Neural progenitor cell (in vitro differentiated cells): ENCODE measurements around the gene PSMD14. TPM values are rescaled to one million over a fixed set of nuclear protein-coding genes. Genes with fewer than 3 reads are reported as not detected.

ENCODE experiments used
- DNase-seq: peaks from one replicate; pipeline ENCODE4 v3.0.0-alpha.2; 2016; ENCODE audit warnings: low spot score
- H2AFZ ChIP-seq: fragments of 200-600 bp; sonication (generic); replicated peaks from 2 replicates; pipeline ENCODE4 v1.6.1; 2016; ENCODE audit warnings: antibody characterized with exemption
- H3F3A ChIP-seq: fragments of 200-600 bp; sonication (generic); 2 replicates; pipeline ENCODE4 v1.6.1; 2016; ENCODE audit warnings: antibody characterized with exemption, low read depth
- H3K27ac ChIP-seq: fragments of 200-600 bp; sonication (generic); 2 replicates; pipeline ENCODE4 v1.5.1; 2016; ENCODE audit warnings: mild to moderate bottlenecking
- H3K27me3 ChIP-seq: fragments of 200-600 bp; sonication (generic); 2 replicates; pipeline ENCODE4 v1.6.1; 2016; ENCODE audit warnings: mild to moderate bottlenecking, moderate library complexity
- H3K36me3 ChIP-seq: fragments of 200-600 bp; sonication (generic); 2 replicates; pipeline ENCODE4 v1.5.1; 2016
- H3K4me1 ChIP-seq: fragments of 200-600 bp; sonication (generic); 2 replicates; pipeline ENCODE4 v1.6.1; 2016; ENCODE audit warnings: mixed run types
- H3K4me2 ChIP-seq: fragments of 200-600 bp; sonication (generic); 2 replicates; pipeline ENCODE4 v1.6.1; 2016
- H3K4me3 ChIP-seq: fragments of 200-600 bp; sonication (generic); 2 replicates; pipeline ENCODE4 v1.5.1; 2016
- H3K79me2 ChIP-seq: fragments of 200-600 bp; sonication (generic); 2 replicates; pipeline ENCODE4 v1.6.1; 2016; ENCODE audit warnings: low read depth
- H3K9ac ChIP-seq: fragments of 200-600 bp; sonication (generic); 2 replicates; pipeline ENCODE4 v1.6.1; 2016
- H3K9me3 ChIP-seq: fragments of 200-600 bp; sonication (generic); 2 replicates; pipeline ENCODE4 v1.5.1; 2016; ENCODE audit warnings: low read depth
- H4K20me1 ChIP-seq: fragments of 200-600 bp; sonication (generic); 2 replicates; pipeline ENCODE4 v1.6.1; 2016; ENCODE audit warnings: low read depth
- H3K27ac Mint-ChIP-seq: 3 replicates; pipeline ENCODE4 v1.8.0; 2021; ENCODE audit warnings: mixed read lengths
- H3K27me3 Mint-ChIP-seq: 2 replicates; pipeline ENCODE4 v1.8.0; 2022; ENCODE audit warnings: low read depth, mild to moderate bottlenecking, inconsistent platforms, moderate library complexity, mixed read lengths; ENCODE audit not compliant: insufficient read depth
- H3K36me3 Mint-ChIP-seq: 3 replicates; pipeline ENCODE4 v1.8.0; 2021; ENCODE audit warnings: mixed read lengths
- H3K4me1 Mint-ChIP-seq: 3 replicates; pipeline ENCODE4 v1.8.0; 2021; ENCODE audit warnings: mixed read lengths
- H3K4me3 Mint-ChIP-seq: 3 replicates; pipeline ENCODE4 v1.8.0; 2021; ENCODE audit warnings: mild to moderate bottlenecking, moderate library complexity, mixed read lengths
- H3K9me3 Mint-ChIP-seq: 3 replicates; pipeline ENCODE4 v1.8.0; 2020; ENCODE audit warnings: mixed read lengths
- CTCF ChIP-seq: fragments of 200-600 bp; sonication (generic); IDR thresholded peaks from 2 replicates; pipeline ENCODE4 v1.5.1; 2017; ENCODE audit warnings: antibody characterized with exemption, mild to moderate bottlenecking
- EZH2 ChIP-seq: fragments of 200-600 bp; sonication (generic); IDR thresholded peaks from 2 replicates; pipeline ENCODE4 v1.6.1; 2017; ENCODE audit warnings: antibody characterized with exemption, mild to moderate bottlenecking, moderate library complexity
- EZH2phosphoT487 ChIP-seq: fragments of 200-600 bp; sonication (generic); IDR thresholded peaks from 2 replicates; pipeline ENCODE4 v1.6.1; 2017; ENCODE audit warnings: antibody characterized with exemption
- total RNA-seq: library from RNA; depleted of rRNA; stranded (reverse); fragments of >200 nt; gene quantifications from 2 replicates; pipeline ENCODE4 v1.2.3, GENCODE V29; 2015; ENCODE audit warnings: low replicate concordance

The PSMD14 gene
- total RNA-seq, 1 donor from 2014 or later, result 152 TPM

GRCh38 chr2:161432107-161432506, 123.9 kb downstream of the PSMD14 start:
- Histone ChIP-seq H3K79me2 (no peaks in the 10 kb centered on the region), H4K20me1 (no peaks in the 10 kb centered on the region), H3K36me3 (no peaks in the 10 kb centered on the region), H3K4me1 (no peaks in the 10 kb centered on the region), H3K27ac (no peak overlapping the region), H3K27me3 (peaks cover 83% of the 10 kb centered on the region), H3K9ac (no peak overlapping the region), H3K4me2 (no peak overlapping the region), H3K4me3 (no peak overlapping the region), H3F3A (peaks cover 6% of the 10 kb centered on the region), H3K9me3 (no peaks in the 10 kb centered on the region), H2AFZ (no peak overlapping the region)
- H3K4me3 Mint-ChIP-seq, result no peak overlapping the region
- H3K4me1 Mint-ChIP-seq, result peaks cover 11% of the 10 kb centered on the region
- H3K36me3 Mint-ChIP-seq, result peaks cover 4% of the 10 kb centered on the region
- DNase-seq, result no peak
- H3K9me3 Mint-ChIP-seq, result peaks cover 5% of the 10 kb centered on the region
- H3K27ac Mint-ChIP-seq, result no peak overlapping the region
- TF ChIP-seq EZH2phosphoT487 (peak; percentile 26), EZH2 (no peak)
- H3K27me3 Mint-ChIP-seq, result peaks cover 18% of the 10 kb centered on the region

GRCh38 chr2:161434118-161434517, 125.9 kb downstream of the PSMD14 start:
- Histone ChIP-seq H3K27ac (no peak overlapping the region), H3K9ac (no peak overlapping the region), H3K27me3 (peaks cover 75% of the 10 kb centered on the region), H3F3A (no peaks in the 10 kb centered on the region), H3K4me3 (no peak overlapping the region), H2AFZ (no peak overlapping the region), H3K79me2 (no peaks in the 10 kb centered on the region), H3K4me1 (no peaks in the 10 kb centered on the region), H3K4me2 (no peak overlapping the region), H4K20me1 (no peaks in the 10 kb centered on the region), H3K36me3 (no peaks in the 10 kb centered on the region), H3K9me3 (no peaks in the 10 kb centered on the region)
- no peak for DNase-seq
- Mint-ChIP-seq H3K27me3 (peaks cover 4% of the 10 kb centered on the region), H3K4me1 (peaks cover 6% of the 10 kb centered on the region), H3K36me3 (no peaks in the 10 kb centered on the region), H3K9me3 (no peaks in the 10 kb centered on the region), H3K27ac (no peak overlapping the region), H3K4me3 (no peak overlapping the region)
- no peak for TF ChIP-seq EZH2
- no peak for TF ChIP-seq CTCF
- no peak for TF ChIP-seq EZH2phosphoT487

GRCh38 chr2:161436411-161436810, 128.2 kb downstream of the PSMD14 start:
- H2AFZ ChIP-seq, result no peak overlapping the region
- H3K9ac ChIP-seq, result no peak overlapping the region
- H4K20me1 ChIP-seq, result no peaks in the 10 kb centered on the region
- H3K27ac ChIP-seq, result no peak overlapping the region
- no peaks in the 10 kb centered on the region for H3F3A ChIP-seq
- no peaks in the 10 kb centered on the region for H3K36me3 Mint-ChIP-seq
- no peaks in the 10 kb centered on the region for H3K36me3 ChIP-seq
- H3K27ac Mint-ChIP-seq, result no peak overlapping the region
- no peak overlapping the region for H3K4me2 ChIP-seq
- TF ChIP-seq EZH2 (no peak), EZH2phosphoT487 (no peak)
- no peaks in the 10 kb centered on the region for H3K9me3 ChIP-seq
- H3K4me1 ChIP-seq, result no peaks in the 10 kb centered on the region
- H3K27me3 Mint-ChIP-seq, result no peaks in the 10 kb centered on the region
- peaks cover 6% of the 10 kb centered on the region for H3K4me1 Mint-ChIP-seq
- H3K79me2 ChIP-seq, result no peaks in the 10 kb centered on the region
- H3K4me3 Mint-ChIP-seq, result no peak overlapping the region
- no peak for DNase-seq
- H3K4me3 ChIP-seq, result no peak overlapping the region
- H3K9me3 Mint-ChIP-seq, result no peaks in the 10 kb centered on the region
- peaks cover 52% of the 10 kb centered on the region for H3K27me3 ChIP-seq

- Histone ChIP-seq H3K79me2 (no peaks in the 10 kb centered on the region), H3K36me3 (no peaks in the 10 kb centered on the region), H4K20me1 (no peaks in the 10 kb centered on the region), H3K4me2 (no peak overlapping the region), H2AFZ (no peak overlapping the region), H3K27ac (no peak overlapping the region), H3K4me1 (no peaks in the 10 kb centered on the region), H3K27me3 (peaks cover 30% of the 10 kb centered on the region), H3K9ac (no peak overlapping the region), H3F3A (no peaks in the 10 kb centered on the region), H3K9me3 (no peaks in the 10 kb centered on the region), H3K4me3 (no peak overlapping the region)
- DNase-seq, result no peak
- no peak overlapping the region for H3K4me3 Mint-ChIP-seq
- H3K4me1 Mint-ChIP-seq, result no peaks in the 10 kb centered on the region
- TF ChIP-seq CTCF (no peak), EZH2phosphoT487 (no peak)
- H3K36me3 Mint-ChIP-seq, result no peaks in the 10 kb centered on the region
- H3K9me3 Mint-ChIP-seq, result no peaks in the 10 kb centered on the region
- no peaks in the 10 kb centered on the region for H3K27me3 Mint-ChIP-seq
- H3K27ac Mint-ChIP-seq, result no peak overlapping the region
Measured at GRCh38 chr2:161438598-161438997, 130.4 kb downstream of the PSMD14 start.
